Suprapubic skin (tissue), 4 donors: ENCODE measurements around the gene COL6A1. TPM values are rescaled to one million over a fixed set of nuclear protein-coding genes. Genes with fewer than 3 reads are reported as not detected.

Experiments
- DNase-seq, 2 donors: peaks; one replicate each; pipeline ENCODE4 v3.0.0-alpha.2; 2019; ENCODE audit warnings: low spot score in 2 of 2
- H3K27ac ChIP-seq: fragments of 200-600 bp; sonication (generic); one replicate; pipeline ENCODE4 v1.5.1; 2019
- H3K27me3 ChIP-seq: fragments of 200-600 bp; sonication (generic); one replicate; pipeline ENCODE4 v1.5.1; 2019
- H3K36me3 ChIP-seq: fragments of 200-600 bp; sonication (generic); one replicate; pipeline ENCODE4 v1.5.1; 2019
- H3K4me1 ChIP-seq: fragments of 200-600 bp; sonication (generic); one replicate; pipeline ENCODE4 v1.5.1; 2019
- H3K4me3 ChIP-seq: fragments of 200-600 bp; sonication (generic); one replicate; pipeline ENCODE4 v1.5.1; 2019; ENCODE audit warnings: mild to moderate bottlenecking
- H3K9me3 ChIP-seq: fragments of 200-600 bp; sonication (generic); one replicate; pipeline ENCODE4 v1.5.1; 2019
- EP300 ChIP-seq: sonication (generic); formaldehyde crosslinking; IDR thresholded peaks from one replicate; pipeline ENCODE4 v1.6.1; 2017; ENCODE audit warnings: antibody characterized with exemption
- POLR2A ChIP-seq, 2 donors: fragments of 450-650 bp; IDR thresholded peaks; one replicate each; pipeline ENCODE4 v1.6.1; 2017; ENCODE audit warnings: antibody characterized with exemption in 2 of 2, mild to moderate bottlenecking in 2 of 2, moderate library complexity in 2 of 2
- POLR2AphosphoS5 ChIP-seq, 3 donors: sonication (generic); formaldehyde crosslinking; IDR thresholded peaks; one replicate each; pipeline ENCODE4 v1.6.1; 2017; ENCODE audit warnings: antibody characterized with exemption in 3 of 3
- WGBS: methylation state at CpG from one replicate; pipeline ENCODE4 v1.1.5; 2018; 5-methylcytosine and 5-hydroxymethylcytosine counted together
- total RNA-seq, 4 donors: library from RNA; depleted of rRNA; stranded (reverse); fragments of >200 nt; gene quantifications; one replicate each; pipeline ENCODE4 v1.1.0, GENCODE V29; 2016
- TF ChIP-seq, protein P1 (sequence below), 2 donors: fragments of 200-600 bp in 1 of 2; fragments of 450-650 bp in 1 of 2; sonication (generic) in 1 of 2; IDR thresholded peaks; one replicate each; pipeline ENCODE4 v1.5.1; 2016 to 2019; ENCODE audit warnings: antibody characterized with exemption in 2 of 2, mild to moderate bottlenecking in 1 of 2, moderate library complexity in 1 of 2

COL6A1 gene
- total RNA-seq, 4 donors from 2014 or later = 105 to 123 (median 109) TPM

DNA sequence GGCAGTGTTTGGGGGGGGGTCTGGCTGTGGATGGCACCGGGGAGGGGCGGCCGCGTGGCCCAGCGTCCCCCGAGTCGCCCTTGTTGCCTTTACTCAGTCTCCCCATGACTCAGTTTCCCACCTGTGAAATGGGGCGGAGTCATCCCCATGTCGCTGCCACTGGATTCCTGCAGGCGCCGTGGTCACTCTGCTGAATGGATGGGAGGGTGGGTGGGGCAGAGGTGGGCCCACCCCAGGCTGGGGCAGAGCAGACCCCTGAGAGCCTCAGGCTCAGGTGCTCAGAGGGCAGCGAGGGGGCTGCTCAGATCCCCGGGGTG, 2.0 kb downstream of the COL6A1 start:
- peaks cover 23% of the 10 kb centered on the region for H3K4me1 ChIP-seq
- TF ChIP-seq POLR2AphosphoS5 (IDR thresholded peaks at IDR 0.05) = no peak
- TF ChIP-seq POLR2A (IDR thresholded peaks at IDR 0.05) = no peak
- TF ChIP-seq, protein P1, sequence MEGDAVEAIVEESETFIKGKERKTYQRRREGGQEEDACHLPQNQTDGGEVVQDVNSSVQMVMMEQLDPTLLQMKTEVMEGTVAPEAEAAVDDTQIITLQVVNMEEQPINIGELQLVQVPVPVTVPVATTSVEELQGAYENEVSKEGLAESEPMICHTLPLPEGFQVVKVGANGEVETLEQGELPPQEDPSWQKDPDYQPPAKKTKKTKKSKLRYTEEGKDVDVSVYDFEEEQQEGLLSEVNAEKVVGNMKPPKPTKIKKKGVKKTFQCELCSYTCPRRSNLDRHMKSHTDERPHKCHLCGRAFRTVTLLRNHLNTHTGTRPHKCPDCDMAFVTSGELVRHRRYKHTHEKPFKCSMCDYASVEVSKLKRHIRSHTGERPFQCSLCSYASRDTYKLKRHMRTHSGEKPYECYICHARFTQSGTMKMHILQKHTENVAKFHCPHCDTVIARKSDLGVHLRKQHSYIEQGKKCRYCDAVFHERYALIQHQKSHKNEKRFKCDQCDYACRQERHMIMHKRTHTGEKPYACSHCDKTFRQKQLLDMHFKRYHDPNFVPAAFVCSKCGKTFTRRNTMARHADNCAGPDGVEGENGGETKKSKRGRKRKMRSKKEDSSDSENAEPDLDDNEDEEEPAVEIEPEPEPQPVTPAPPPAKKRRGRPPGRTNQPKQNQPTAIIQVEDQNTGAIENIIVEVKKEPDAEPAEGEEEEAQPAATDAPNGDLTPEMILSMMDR (IDR thresholded peaks at IDR 0.05) = no peak
- no peak for TF ChIP-seq EP300
- WGBS = no CpG with 5 or more reads among the region's 13 CpGs
- DNase-seq = peak in 1 of 2 donors; percentile 60
- peaks cover 27% of the 10 kb centered on the region for H3K36me3 ChIP-seq
- H3K9me3 ChIP-seq = no peaks in the 10 kb centered on the region
- H3K27me3 ChIP-seq = no peaks in the 10 kb centered on the region
- peak overlapping the region; percentile 73 for H3K4me3 ChIP-seq
- H3K27ac ChIP-seq = peak overlapping the region; percentile 76

DNA sequence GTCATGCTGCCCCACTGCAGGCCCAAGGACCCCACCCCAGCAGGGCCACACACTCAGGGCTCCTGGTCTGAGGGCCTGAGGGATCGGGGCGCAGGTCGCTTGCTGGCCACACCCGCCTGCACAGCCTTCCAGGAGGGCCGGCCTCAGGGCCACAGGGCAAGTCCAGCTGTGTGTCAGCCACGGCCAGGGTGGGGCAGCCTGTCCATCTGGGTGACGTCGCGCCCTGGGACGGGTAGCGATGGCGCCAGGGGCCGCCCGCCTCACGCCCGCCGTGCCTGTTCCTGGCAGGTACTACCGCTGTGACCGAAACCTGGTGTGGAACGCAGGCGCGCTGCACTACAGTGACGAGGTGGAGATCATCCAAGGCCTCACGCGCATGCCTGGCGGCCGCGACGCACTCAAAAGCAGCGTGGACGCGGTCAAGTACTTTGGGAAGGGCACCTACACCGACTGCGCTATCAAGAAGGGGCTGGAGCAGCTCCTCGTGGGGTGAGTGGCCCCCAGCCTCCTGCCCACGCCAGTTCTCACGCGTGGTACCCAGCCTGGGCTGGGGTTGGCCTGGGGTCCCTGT, 2.5 kb downstream of the COL6A1 start:
- peak in 1 of 3 donors; percentile 15 for TF ChIP-seq POLR2AphosphoS5 (IDR thresholded peaks at IDR 0.05)
- TF ChIP-seq, protein P1 (IDR thresholded peaks at IDR 0.05) = no peak
- peak overlapping the region; percentile 73 for H3K4me3 ChIP-seq
- H3K27ac ChIP-seq = peak overlapping the region; percentile 76
- H3K9me3 ChIP-seq = no peaks in the 10 kb centered on the region
- WGBS = 75% methylated on average over 18 of the region's 38 CpGs
- H3K36me3 ChIP-seq = peaks cover 27% of the 10 kb centered on the region
- H3K4me1 ChIP-seq = peaks cover 18% of the 10 kb centered on the region
- H3K27me3 ChIP-seq = no peaks in the 10 kb centered on the region
- peak; percentile 82 to 88 for DNase-seq

DNA sequence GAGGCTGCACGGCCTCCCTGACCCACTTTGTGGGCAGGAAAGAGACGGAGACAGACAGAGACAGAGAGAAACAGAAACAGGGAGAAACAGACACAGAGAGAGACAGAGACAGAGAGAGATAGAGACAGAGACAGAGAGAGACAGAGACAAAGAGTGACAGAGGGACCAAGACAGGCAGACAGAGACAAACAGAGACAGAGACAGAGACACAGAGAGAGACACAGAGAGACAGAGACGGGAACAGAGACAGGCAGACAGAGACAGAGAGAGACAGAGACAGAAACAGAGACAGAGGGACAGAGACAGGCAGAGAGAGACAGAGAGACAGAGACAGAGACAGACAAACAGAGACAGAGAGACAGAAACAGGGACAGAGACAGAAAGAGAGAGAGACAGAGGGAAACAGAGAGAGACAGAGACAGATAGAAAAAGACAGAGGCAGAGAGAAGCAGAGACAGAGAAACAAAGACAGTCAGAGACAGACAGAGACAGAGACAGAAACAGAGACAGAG, 3.1 kb downstream of the COL6A1 start:
- DNase-seq = no peak
- H3K27ac ChIP-seq = peak overlapping the region; percentile 76
- H3K27me3 ChIP-seq = no peaks in the 10 kb centered on the region
- H3K4me1 ChIP-seq = peaks cover 17% of the 10 kb centered on the region
- H3K36me3 ChIP-seq = peaks cover 33% of the 10 kb centered on the region
- TF ChIP-seq POLR2A (IDR thresholded peaks at IDR 0.05) = no peak
- no peak for TF ChIP-seq POLR2AphosphoS5 (IDR thresholded peaks at IDR 0.05)
- no peak for TF ChIP-seq EP300
- TF ChIP-seq, protein P1 (IDR thresholded peaks at IDR 0.05) = no peak
- no peak overlapping the region for H3K4me3 ChIP-seq
- H3K9me3 ChIP-seq = no peaks in the 10 kb centered on the region
- 82% methylated on average over 3 of the region's 3 CpGs for WGBS

DNA sequence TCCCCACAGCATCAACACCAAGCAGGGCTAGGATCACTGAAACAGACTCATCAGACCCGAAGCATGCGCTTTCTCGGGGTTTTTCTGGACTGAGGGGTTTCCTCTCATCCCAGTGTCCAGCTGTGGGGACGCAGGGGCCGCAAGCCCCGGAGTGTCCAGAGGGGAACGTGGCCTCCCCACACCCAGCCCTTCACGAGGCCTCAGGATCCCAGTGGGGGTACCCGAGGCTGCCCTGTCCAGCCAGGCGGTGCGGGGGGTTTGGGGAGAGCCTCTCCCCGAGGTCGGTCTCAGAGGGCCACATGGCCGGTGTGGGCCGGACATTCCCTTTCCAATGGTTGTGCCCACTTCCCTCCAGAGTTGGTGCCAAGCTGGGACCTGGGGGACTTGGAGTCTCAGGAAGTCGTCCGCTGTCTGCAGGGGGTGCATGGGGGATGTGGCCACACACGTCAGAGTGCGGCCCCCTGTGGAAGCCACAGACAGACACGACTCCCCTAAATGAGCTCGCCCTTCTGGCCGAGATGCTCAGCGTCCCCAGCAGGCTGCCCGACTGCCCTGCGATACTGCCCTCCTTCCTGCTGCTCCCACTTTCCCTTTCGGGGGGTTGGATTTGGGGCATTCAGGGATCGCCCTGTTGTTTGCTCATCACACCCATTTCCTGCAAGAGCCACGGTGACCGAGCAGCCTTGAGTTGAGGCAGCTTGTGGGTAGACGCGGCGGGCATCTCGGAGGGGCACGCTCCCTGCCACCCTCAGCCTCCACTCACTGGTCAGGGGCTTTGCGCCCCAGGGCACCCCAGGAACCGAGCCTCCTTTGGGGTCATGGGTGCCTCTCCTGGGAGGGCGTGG, 4.1 kb downstream of the COL6A1 start:
- Histone ChIP-seq H3K9me3 (no peaks in the 10 kb centered on the region), H3K4me3 (no peak overlapping the region), H3K36me3 (peaks cover 43% of the 10 kb centered on the region), H3K27ac (peak overlapping the region; percentile 76), H3K4me1 (peaks cover 17% of the 10 kb centered on the region), H3K27me3 (no peaks in the 10 kb centered on the region)
- TF ChIP-seq, protein P1 (IDR thresholded peaks at IDR 0.05) = no peak
- TF ChIP-seq EP300 (no peak), POLR2A (IDR thresholded peaks at IDR 0.05) (no peak), POLR2AphosphoS5 (IDR thresholded peaks at IDR 0.05) (no peak)
- DNase-seq = peak; percentile 62 to 78
- 84% methylated on average over 15 of the region's 37 CpGs for WGBS
